T47D (cell line): ENCODE results near the gene GNMT.

Experiments
- DNase-seq, 2 experiments: peaks; one replicate each; pipeline versions ENCODE4 v3.0.0 to v3.0.0-alpha.2; 2011 to 2012; ENCODE audit warnings: low read depth in 1 of 2, low spot score in 1 of 2
- JUND ChIP-seq: IDR thresholded peaks from 2 replicates; pipeline ENCODE4 v1.6.1; 2012; ENCODE audit warnings: low read depth
- in situ Hi-C: cut with HindIII; loops from 2 replicates; pipeline ENCODE4 v1.10.0; 2016; ENCODE audit warnings: low sequenced_read_pairs, low pct_unique_long_range_greater_than_20kb

Gene GNMT

DNA sequence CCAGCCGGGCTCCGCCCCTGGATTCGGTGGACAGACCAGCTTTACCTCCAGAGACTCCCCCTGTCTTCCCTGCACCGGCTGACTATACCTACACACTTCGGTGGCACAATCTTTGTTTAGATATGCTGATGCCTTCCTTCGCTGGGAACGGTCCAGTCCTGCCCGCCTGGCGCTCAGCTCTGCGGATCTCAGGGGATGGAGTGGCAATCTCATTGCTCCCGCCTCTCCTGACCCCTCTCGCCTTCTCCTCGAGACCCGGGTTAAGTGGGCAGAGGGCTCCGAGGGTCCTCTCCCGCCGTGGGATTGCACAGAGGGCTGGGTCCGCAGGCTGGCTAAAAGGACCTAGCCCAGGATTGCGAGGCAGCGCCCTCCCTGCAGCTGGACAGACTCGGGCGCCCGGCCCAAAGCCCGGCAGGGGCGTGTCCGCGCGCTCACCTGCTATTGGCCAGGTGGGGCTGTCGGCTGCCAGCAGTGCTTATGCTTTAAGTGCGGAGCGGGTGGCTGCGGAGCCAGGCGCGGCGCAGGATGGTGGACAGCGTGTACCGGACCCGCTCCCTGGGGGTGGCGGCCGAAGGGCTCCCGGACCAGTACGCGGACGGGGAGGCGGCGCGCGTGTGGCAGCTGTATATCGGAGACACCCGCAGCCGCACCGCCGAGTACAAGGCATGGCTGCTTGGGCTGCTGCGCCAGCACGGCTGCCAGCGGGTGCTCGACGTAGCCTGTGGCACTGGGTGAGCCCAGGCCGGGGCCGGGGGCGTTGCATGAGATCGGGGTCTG, at the start of gene GNMT:
TSS of gene GNMT (plus strand) at position 512 of the 777 bp plus-strand sequence. CDS start at position 526, 14 bp downstream.
- DNase-seq = peak; percentile 83 to 85
- no peak for TF ChIP-seq JUND
- in situ Hi-C loops = no loop called here

DNA sequence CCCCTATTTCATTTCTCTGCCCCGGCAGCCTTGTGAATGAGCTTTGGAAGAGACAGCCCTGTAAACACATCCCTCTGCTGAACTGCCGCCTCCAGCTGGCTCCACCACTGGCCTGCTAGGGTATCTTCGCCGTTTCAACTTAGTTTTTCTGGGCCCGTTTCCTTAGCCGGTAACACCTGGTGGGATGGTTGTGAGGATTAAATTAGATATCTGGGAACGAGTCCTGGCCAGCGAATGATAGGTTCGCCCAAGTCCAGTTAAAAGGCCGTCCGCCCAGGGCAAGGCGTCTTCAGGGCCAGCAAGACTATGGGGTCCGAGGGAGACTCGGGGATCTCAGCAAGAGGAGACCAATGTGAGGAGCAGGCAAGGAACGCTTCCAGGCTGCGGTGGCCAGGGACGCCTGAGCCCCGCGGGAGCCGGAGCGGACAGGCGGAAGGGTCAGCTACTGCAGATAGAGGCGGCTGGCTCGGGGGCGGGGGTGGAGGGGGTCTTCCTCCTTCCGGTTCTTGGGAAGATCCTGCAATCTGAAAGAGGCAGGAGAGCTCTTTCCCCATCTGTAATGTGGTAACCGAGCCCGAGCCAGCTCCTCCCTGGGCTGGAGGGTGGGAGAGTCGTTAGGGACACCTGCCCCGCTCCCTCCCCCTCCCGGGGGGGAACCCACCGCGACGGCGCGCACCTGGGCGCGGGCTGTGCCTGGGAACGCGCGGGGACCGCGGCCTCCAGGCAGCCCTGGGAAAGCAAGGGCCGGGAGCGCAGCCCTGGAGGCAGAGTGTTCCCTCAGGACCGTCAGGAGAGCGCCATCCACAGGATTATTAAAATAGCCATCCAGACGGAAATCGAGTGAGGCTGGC, 49.2 kb upstream of the GNMT start:
- no peak for TF ChIP-seq JUND
- DNase-seq = no peak
- in situ Hi-C loops = no loop called here

DNA sequence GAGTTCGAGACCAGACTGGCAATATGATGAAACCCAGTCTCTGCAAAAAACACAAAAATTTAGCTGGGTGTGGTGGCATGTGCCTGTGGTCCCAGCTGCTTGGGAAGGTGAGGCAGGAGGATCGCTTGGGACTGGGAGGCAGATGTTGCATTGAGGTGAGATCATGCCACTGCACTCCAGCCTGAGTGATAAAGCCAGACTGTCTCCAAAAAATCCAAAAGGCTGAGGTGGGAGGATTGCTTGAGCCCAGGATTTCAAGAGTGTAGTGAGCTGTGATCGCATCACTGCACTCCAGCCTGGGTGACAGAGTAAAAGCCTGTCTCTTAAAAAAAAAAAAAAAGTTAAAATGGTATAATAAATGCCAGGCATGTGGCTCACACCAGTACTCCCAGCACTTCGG, 46.0 kb upstream of the GNMT start:
- TF ChIP-seq JUND = no peak
- in situ Hi-C loops = no loop called here
- DNase-seq = no peak

DNA sequence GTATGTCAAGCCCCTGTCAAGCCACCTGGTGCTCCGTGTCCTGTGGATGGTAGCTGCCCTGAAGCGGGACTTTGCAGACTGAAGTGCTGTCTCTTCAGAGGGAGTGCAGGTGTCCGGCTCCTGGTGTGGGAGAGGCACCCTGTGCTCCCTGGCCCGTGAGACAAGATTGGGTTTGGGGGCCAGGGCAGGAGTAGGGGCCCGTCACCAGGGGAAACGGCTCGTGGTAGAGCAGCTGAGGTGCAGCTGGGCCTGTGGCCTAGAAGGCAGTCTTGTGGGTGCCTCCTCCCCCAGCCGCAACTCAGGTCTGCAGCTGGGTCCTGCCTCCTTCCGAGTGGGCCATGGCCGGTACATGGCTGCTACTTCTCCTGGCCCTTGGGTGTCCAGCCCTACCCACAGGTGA, 44.8 kb upstream of the GNMT start, which contains the start of gene PTCRA:
TSS of gene PTCRA (plus strand) at position 322 of the 400 bp plus-strand sequence. CDS start at position 339, 17 bp downstream.
- DNase-seq = no peak
- no peak for TF ChIP-seq JUND
- in situ Hi-C loops = no loop called here

DNA sequence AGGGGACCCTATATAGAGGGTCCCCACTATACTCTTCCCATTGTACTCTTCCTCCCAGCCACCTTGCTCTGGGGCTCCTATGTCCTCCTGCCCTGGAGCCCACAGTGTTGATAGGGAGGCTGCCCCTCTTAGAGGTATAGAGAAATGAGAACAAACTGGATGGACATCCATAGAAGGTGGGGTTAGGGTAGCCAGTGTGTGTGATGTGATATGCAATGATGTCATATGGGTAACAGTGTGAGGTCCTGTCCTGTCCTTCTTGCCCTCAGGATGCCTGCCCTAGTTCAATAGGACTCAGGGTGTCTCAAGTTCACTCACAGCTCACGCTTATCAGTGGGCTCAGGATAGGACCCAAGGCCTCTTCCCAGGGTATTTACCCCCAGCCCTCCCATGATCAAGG, 44.3 kb upstream of the GNMT start:
- in situ Hi-C loops = no loop called here
- no peak for TF ChIP-seq JUND
- no peak for DNase-seq

DNA sequence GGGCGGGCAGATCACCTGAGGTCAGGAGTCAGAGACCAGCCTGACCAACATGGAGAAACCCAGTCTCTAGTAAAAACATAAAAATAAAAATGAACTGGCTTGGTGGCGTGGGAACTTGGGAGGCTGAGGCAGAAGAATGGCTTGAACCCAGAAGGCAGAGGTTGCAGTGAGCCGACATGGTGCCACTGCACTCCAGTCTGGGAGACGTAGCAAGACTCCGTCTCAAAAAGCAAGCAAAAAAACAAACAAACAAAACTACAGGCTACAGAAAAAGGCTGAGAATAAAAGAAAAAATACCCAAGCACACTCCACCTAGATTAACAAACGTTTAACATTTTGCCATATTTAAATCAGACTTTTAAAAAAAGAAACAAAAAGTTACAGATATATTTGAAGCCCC, 38.8 kb upstream of the GNMT start:
- no peak for DNase-seq
- in situ Hi-C loops = no loop called here
- no peak for TF ChIP-seq JUND

DNA sequence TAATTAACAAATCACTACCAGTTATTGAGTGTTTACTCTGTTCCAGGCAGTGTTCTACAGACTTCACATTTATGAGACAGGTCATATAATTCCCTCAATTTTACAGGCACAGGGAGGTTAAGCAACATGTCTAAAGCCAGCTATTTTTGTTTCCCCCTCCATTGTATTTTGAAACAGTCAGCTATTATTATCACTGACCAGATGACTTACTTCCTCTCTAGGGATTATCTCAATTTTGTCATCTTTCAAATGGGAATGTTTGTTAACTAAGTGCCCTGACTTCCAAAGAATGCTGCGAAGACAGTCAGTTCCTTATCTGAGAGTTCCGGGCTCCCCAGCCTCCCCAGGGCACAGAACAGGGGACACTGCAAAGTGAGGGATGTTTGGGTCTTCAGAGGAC, 36.9 kb upstream of the GNMT start:
- in situ Hi-C loops = no loop called here
- DNase-seq = no peak
- TF ChIP-seq JUND = no peak

DNA sequence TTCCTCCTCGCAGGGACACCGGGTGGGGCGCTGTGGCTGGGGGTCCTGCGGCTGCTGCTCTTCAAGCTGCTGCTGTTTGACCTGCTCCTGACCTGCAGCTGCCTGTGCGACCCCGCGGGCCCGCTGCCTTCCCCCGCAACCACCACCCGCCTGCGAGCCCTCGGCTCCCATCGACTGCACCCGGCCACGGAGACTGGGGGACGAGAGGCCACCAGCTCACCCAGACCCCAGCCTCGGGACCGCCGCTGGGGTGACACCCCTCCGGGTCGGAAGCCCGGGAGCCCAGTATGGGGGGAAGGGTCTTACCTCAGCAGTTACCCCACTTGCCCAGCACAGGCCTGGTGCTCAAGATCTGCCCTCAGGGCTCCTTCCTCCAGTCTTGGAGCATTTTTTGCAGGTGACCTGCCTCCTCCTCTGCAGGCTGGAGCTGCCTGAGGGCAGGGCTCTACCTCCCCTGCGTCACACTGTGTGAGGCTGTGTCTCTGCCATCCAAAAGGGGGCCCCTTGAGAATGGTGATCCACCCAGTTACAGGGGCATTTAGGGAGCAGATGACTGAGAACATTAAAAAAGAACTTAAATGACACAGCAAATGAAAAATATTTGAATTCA, 35.2 kb upstream of the GNMT start:
- TF ChIP-seq JUND = no peak
- in situ Hi-C loops = no loop called here
- DNase-seq = no peak

DNA sequence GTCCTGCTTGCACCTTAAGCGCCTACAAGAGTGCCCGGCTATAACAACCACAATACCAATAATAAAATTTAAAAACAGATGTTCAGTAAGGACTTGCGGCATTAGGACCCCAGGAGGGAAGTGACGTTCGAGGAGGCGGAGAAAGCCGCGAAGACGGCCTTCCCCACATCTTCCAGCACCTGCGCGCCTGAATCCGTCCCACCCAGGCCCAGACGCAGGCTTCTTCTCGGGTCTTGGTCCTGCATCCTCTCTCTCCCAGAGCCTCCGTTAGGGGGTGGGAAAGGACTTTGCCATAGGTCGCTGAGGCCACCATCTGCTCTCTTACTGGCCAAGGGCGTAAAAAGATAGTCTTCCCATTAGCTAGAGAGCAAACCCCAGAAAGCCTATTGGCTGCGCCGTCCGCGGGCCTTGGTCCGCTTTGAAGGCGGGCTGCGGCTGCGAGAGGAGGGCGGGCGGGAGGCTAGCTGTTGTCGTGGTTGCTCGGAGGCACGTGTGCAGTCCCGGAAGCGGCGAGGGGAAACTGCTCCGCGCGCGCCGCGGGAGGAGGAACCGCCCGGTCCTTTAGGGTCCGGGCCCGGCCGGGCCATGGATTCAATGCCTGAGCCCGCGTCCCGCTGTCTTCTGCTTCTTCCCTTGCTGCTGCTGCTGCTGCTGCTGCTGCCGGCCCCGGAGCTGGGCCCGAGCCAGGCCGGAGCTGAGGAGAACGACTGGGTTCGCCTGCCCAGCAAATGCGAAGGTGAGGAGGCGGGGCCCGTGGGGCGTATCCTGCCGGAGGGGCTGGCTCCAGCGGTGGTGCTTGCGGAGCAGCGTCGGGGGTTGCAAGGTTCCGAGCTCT, 31.4 kb upstream of the GNMT start, which contains the start of gene CNPY3:
TSS of gene CNPY3 (plus strand) at position 495 of the 835 bp plus-strand sequence. CDS start at position 586, 91 bp downstream.
- peak; percentile 90 to 95 for DNase-seq
- TF ChIP-seq JUND = no peak
- in situ Hi-C loops = no loop called here

DNA sequence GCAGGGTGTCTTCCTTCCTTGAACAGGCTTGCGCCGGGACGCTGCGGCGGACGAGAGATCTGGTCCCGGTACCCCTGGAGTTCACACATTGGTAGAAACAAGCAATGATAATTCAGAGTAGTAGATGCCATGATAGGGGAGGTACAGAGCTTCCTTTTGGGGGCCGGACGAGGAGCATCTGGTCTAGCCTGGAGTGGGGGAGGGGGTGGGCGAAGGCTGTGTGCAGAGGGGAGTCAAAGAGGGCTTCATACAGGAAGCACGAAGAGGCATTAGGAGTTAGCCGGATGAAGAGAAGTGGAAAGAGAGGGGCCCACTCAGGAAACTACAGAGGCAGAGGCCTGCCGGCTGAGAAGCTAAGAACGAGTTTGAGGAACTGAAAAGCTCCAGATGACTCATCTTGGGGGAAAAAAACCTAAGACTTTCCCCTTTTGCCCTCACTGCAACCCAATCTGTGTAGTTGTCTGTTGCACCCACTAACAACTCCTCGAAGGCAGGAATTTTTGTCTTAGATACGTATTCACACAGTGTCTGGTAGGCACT, 30.7 kb upstream of the GNMT start:
- in situ Hi-C loops = no loop called here
- DNase-seq = no peak
- no peak for TF ChIP-seq JUND

DNA sequence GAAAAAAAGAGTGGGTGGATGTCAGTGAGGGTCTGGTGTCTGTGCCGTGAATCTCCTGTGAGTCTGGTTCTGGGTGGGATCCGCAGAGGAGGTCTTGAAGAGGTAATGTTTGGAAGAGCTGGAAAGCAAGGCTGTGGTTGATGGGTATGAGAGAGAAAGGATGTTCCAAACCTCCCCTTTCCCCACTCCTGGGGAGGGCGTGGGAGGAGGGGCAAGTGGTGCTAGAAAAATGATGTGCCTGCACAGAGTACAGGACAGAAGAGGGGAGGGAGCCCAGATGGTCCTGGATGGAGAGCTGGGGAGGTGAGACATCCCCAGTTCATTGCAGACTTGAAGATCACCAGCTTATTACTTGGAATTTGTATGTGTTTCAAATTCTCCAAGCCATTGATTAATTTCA, 28.1 kb upstream of the GNMT start:
- no peak for TF ChIP-seq JUND
- no peak for DNase-seq
- in situ Hi-C loops = no loop called here

DNA sequence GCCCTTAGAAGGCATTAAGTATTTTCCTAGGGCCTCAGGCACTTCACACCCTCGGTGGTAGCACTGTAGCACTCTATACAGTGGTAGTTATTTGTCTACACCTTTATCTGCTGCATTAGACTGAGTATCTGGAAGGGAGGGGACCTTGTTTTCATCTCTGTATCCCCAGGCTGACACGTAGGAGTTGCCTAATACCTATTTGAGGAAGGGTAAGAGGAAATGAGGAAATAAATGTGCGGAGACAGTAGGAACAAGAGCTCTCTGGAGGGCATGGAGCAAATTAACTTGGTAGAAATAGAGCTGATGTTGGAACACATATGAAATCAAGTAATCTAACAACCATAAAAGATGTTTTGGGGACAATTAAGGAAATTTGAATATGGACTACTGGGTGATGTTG, 27.3 kb upstream of the GNMT start:
- in situ Hi-C loops = no loop called here
- no peak for TF ChIP-seq JUND
- DNase-seq = no peak
